ENCODE data around the gene GNAQ.
A peak's percentile ranks its signal among the peaks of the same experiment; 100 is the strongest.

GNAQ gene

DNA sequence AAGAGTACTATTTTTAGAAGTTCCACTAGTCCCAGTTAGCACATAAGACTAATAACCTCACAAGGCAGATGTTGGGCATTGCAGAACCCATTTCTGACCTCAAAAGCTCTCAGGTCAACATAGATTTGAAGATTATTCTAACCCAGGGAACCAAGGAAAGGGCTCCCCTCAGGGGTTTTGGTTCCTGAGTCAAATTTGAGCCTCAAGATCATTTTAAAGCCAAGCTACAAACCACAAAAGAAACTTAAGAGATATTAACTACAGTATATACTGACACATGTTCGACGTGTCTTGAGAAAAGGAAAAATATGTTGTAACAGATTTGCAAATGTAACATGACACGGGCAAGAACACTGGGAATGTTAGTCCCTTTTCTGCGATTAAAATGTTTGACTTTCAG is 88.6 kb downstream of the GNAQ start:
- no peaks in the 10 kb centered on the region for H3K36me3 ChIP-seq (ENCODE audit: control insufficient read depth, insufficient read depth, low read length)
- H3K27me3 ChIP-seq (ENCODE audit: control insufficient read depth, insufficient read depth, low read length), result no peaks in the 10 kb centered on the region
- H3K9ac ChIP-seq (ENCODE audit: low read length), result no peak overlapping the region
- H3K27ac ChIP-seq (ENCODE audit: low read depth, low read length), result no peak overlapping the region
- no peak overlapping the region for H3K4me3 ChIP-seq (ENCODE audit: low read length)
- H3K4me1 ChIP-seq (ENCODE audit: control insufficient read depth, insufficient read depth, low read length), result peaks cover 13% of the 10 kb centered on the region

- H3K27ac ChIP-seq (ENCODE audit: low read depth, low read length), result no peak overlapping the region
- H3K4me1 ChIP-seq (ENCODE audit: control insufficient read depth, insufficient read depth, low read length), result no peaks in the 10 kb centered on the region
- H3K9ac ChIP-seq (ENCODE audit: low read length), result no peak overlapping the region
- no peaks in the 10 kb centered on the region for H3K27me3 ChIP-seq (ENCODE audit: control insufficient read depth, insufficient read depth, low read length)
- no peaks in the 10 kb centered on the region for H3K36me3 ChIP-seq (ENCODE audit: control insufficient read depth, insufficient read depth, low read length)
- H3K4me3 ChIP-seq (ENCODE audit: low read length), result no peak overlapping the region
Measured at GRCh38 chr9:77939149-77939668, 92.4 kb downstream of the GNAQ start.

DNA sequence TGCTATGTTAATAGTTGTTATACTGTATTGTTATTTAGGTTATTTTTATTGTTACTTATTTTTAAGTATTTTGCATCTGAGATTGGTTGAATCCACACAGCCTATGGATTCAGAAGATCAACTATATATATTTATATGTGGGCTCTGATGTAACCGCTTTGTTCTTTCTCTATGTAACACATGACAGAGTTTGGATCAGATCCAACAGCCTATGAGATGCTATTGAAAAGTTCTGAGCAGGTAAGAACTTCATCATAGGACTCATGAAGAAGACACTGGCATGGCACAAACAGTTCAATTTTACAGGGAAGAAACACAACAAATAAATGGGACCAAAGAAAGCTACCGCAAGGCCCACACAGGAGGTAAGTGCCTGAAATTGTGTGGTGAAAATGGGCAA is 93.4 kb downstream of the GNAQ start:
- Histone ChIP-seq H3K4me1 (ENCODE audit: control insufficient read depth, insufficient read depth, low read length) (no peaks in the 10 kb centered on the region), H3K4me3 (ENCODE audit: low read length) (no peak overlapping the region), H3K27ac (ENCODE audit: low read depth, low read length) (no peak overlapping the region), H3K9ac (ENCODE audit: low read length) (no peak overlapping the region), H3K36me3 (ENCODE audit: control insufficient read depth, insufficient read depth, low read length) (no peaks in the 10 kb centered on the region), H3K27me3 (ENCODE audit: control insufficient read depth, insufficient read depth, low read length) (no peaks in the 10 kb centered on the region)

DNA sequence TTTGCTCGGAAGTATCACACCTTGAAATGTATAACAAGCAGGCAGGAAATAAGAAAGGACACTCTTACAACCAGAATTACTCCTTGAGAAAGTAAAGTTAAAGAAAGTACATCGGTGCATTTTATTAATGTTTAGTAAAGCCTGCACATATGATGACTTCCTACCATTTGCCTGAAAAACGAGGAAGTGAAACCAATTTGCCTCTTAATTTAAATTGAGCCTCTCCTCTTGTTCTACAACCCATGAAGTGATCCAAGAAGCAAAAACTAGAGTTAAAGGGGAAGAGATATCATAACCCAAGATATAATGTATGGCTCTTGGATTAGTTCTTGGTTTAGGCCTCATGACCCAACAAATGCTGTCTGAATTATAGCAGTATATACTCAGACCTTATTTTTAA is 95.6 kb downstream of the GNAQ start:
- no peaks in the 10 kb centered on the region for H3K36me3 ChIP-seq (ENCODE audit: control insufficient read depth, insufficient read depth, low read length)
- H3K4me3 ChIP-seq (ENCODE audit: low read length), result no peak overlapping the region
- H3K27me3 ChIP-seq (ENCODE audit: control insufficient read depth, insufficient read depth, low read length), result no peaks in the 10 kb centered on the region
- H3K9ac ChIP-seq (ENCODE audit: low read length), result no peak overlapping the region
- H3K4me1 ChIP-seq (ENCODE audit: control insufficient read depth, insufficient read depth, low read length), result no peaks in the 10 kb centered on the region
- H3K27ac ChIP-seq (ENCODE audit: low read depth, low read length), result no peak overlapping the region

DNA sequence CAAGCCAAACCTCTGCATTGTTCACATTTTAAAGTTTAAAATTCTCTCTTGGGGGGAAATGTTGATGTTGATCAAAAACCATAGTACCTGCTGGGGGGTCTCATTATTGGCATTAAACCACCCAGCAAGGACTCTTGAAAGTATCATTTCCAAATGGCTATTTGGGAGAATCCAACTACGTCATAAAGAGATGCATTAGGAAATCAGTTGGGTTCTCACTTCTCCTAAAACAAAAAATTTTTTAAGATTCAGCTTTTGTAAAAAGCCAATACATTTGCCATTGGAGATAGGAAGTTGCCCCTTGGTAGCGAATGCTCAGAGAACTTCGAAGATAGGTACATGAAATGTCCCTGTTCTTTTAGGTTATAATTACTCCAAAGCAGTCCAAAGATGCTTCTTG is 96.4 kb downstream of the GNAQ start:
- Histone ChIP-seq H3K4me1 (ENCODE audit: control insufficient read depth, insufficient read depth, low read length) (no peaks in the 10 kb centered on the region), H3K27ac (ENCODE audit: low read depth, low read length) (no peak overlapping the region), H3K27me3 (ENCODE audit: control insufficient read depth, insufficient read depth, low read length) (no peaks in the 10 kb centered on the region), H3K9ac (ENCODE audit: low read length) (no peak overlapping the region), H3K4me3 (ENCODE audit: low read length) (no peak overlapping the region), H3K36me3 (ENCODE audit: control insufficient read depth, insufficient read depth, low read length) (no peaks in the 10 kb centered on the region)

GRCh38 chr9:77933976-77934375 is 97.6 kb downstream of the GNAQ start:
- H3K27me3 ChIP-seq (ENCODE audit: control insufficient read depth, insufficient read depth, low read length), result no peaks in the 10 kb centered on the region
- H3K4me3 ChIP-seq (ENCODE audit: low read length), result no peak overlapping the region
- no peak overlapping the region for H3K27ac ChIP-seq (ENCODE audit: low read depth, low read length)
- H3K36me3 ChIP-seq (ENCODE audit: control insufficient read depth, insufficient read depth, low read length), result no peaks in the 10 kb centered on the region
- H3K4me1 ChIP-seq (ENCODE audit: control insufficient read depth, insufficient read depth, low read length), result no peaks in the 10 kb centered on the region
- no peak overlapping the region for H3K9ac ChIP-seq (ENCODE audit: low read length)

- no peaks in the 10 kb centered on the region for H3K27me3 ChIP-seq (ENCODE audit: control insufficient read depth, insufficient read depth, low read length)
- H3K9ac ChIP-seq (ENCODE audit: low read length), result no peak overlapping the region
- H3K4me3 ChIP-seq (ENCODE audit: low read length), result no peak overlapping the region
- H3K4me1 ChIP-seq (ENCODE audit: control insufficient read depth, insufficient read depth, low read length), result no peaks in the 10 kb centered on the region
- H3K36me3 ChIP-seq (ENCODE audit: control insufficient read depth, insufficient read depth, low read length), result no peaks in the 10 kb centered on the region
- no peak overlapping the region for H3K27ac ChIP-seq (ENCODE audit: low read depth, low read length)
Measured at GRCh38 chr9:77933019-77933418, 98.6 kb downstream of the GNAQ start.

GRCh38 chr9:77929942-77930341 is 101.7 kb downstream of the GNAQ start:
- H3K9ac ChIP-seq (ENCODE audit: low read length), result no peak overlapping the region
- no peak overlapping the region for H3K27ac ChIP-seq (ENCODE audit: low read depth, low read length)
- no peaks in the 10 kb centered on the region for H3K36me3 ChIP-seq (ENCODE audit: control insufficient read depth, insufficient read depth, low read length)
- H3K4me3 ChIP-seq (ENCODE audit: low read length), result no peak overlapping the region
- H3K4me1 ChIP-seq (ENCODE audit: control insufficient read depth, insufficient read depth, low read length), result peaks cover 6% of the 10 kb centered on the region
- no peaks in the 10 kb centered on the region for H3K27me3 ChIP-seq (ENCODE audit: control insufficient read depth, insufficient read depth, low read length)

- no peak overlapping the region for H3K4me3 ChIP-seq (ENCODE audit: low read length)
- no peak overlapping the region for H3K9ac ChIP-seq (ENCODE audit: low read length)
- H3K27ac ChIP-seq (ENCODE audit: low read depth, low read length), result no peak overlapping the region
- H3K4me1 ChIP-seq (ENCODE audit: control insufficient read depth, insufficient read depth, low read length), result peaks cover 6% of the 10 kb centered on the region
- H3K27me3 ChIP-seq (ENCODE audit: control insufficient read depth, insufficient read depth, low read length), result no peaks in the 10 kb centered on the region
- H3K36me3 ChIP-seq (ENCODE audit: control insufficient read depth, insufficient read depth, low read length), result no peaks in the 10 kb centered on the region
Measured at GRCh38 chr9:77927265-77927664, 104.3 kb downstream of the GNAQ start.

- Histone ChIP-seq H3K4me1 (ENCODE audit: control insufficient read depth, insufficient read depth, low read length) (peaks cover 6% of the 10 kb centered on the region), H3K27me3 (ENCODE audit: control insufficient read depth, insufficient read depth, low read length) (no peaks in the 10 kb centered on the region), H3K4me3 (ENCODE audit: low read length) (no peak overlapping the region), H3K9ac (ENCODE audit: low read length) (no peak overlapping the region), H3K36me3 (ENCODE audit: control insufficient read depth, insufficient read depth, low read length) (no peaks in the 10 kb centered on the region), H3K27ac (ENCODE audit: low read depth, low read length) (peak overlapping the region; percentile 2)
Measured at GRCh38 chr9:77926371-77926878, 105.2 kb downstream of the GNAQ start.

DNA sequence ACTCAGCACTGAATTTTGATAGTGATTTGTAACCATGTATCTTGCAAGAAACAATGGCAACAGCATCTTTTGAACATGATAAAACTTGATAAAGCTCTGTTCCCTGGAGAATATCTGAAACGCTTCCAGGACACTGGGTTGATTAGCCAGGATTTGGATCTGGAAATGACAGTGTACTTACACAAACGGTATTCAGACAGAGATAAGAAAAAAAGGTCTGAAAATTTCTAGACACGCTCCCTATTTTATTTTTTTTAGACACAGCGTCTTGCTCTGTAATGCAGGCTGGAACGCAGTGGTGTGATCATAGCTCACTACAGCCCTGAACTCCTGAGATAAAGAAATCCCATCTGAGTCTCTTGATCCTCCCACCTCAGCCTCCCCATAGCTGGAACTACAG is 109.0 kb downstream of the GNAQ start:
- no peak overlapping the region for H3K27ac ChIP-seq (ENCODE audit: low read depth, low read length)
- no peak overlapping the region for H3K9ac ChIP-seq (ENCODE audit: low read length)
- peaks cover 5% of the 10 kb centered on the region for H3K36me3 ChIP-seq (ENCODE audit: control insufficient read depth, insufficient read depth, low read length)
- H3K27me3 ChIP-seq (ENCODE audit: control insufficient read depth, insufficient read depth, low read length), result no peaks in the 10 kb centered on the region
- no peak overlapping the region for H3K4me3 ChIP-seq (ENCODE audit: low read length)
- H3K4me1 ChIP-seq (ENCODE audit: control insufficient read depth, insufficient read depth, low read length), result peaks cover 6% of the 10 kb centered on the region

DNA sequence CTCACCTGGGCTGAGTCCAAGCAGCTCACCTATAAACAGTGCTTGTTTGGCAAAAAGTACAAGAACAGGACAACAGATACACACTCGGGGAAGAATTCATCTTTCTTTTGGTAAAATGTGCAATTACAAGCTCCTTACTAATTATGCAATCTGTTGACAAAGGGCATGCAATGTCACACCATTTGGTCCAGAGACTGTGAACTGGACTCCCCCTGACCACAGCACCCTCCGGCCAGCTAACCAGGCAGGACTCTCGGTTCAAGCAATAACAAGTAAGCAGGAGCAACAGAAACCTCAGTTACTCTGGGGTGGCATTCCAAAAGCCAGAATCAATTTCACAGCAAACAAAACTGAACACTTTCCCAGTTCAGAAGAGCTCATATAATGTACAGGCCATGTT is 113.8 kb downstream of the GNAQ start:
- Histone ChIP-seq H3K36me3 (ENCODE audit: control insufficient read depth, insufficient read depth, low read length) (peaks cover 5% of the 10 kb centered on the region), H3K4me1 (ENCODE audit: control insufficient read depth, insufficient read depth, low read length) (no peaks in the 10 kb centered on the region), H3K27me3 (ENCODE audit: control insufficient read depth, insufficient read depth, low read length) (no peaks in the 10 kb centered on the region), H3K4me3 (ENCODE audit: low read length) (no peak overlapping the region), H3K27ac (ENCODE audit: low read depth, low read length) (no peak overlapping the region), H3K9ac (ENCODE audit: low read length) (no peak overlapping the region)

GRCh38 chr9:77916820-77917219 is 114.8 kb downstream of the GNAQ start:
- Histone ChIP-seq H3K4me1 (ENCODE audit: control insufficient read depth, insufficient read depth, low read length) (no peaks in the 10 kb centered on the region), H3K27ac (ENCODE audit: low read depth, low read length) (no peak overlapping the region), H3K36me3 (ENCODE audit: control insufficient read depth, insufficient read depth, low read length) (peaks cover 5% of the 10 kb centered on the region), H3K9ac (ENCODE audit: low read length) (no peak overlapping the region), H3K27me3 (ENCODE audit: control insufficient read depth, insufficient read depth, low read length) (no peaks in the 10 kb centered on the region), H3K4me3 (ENCODE audit: low read length) (no peak overlapping the region)
